ENCODE data around the gene SECISBP2.

The SECISBP2 gene

DNA sequence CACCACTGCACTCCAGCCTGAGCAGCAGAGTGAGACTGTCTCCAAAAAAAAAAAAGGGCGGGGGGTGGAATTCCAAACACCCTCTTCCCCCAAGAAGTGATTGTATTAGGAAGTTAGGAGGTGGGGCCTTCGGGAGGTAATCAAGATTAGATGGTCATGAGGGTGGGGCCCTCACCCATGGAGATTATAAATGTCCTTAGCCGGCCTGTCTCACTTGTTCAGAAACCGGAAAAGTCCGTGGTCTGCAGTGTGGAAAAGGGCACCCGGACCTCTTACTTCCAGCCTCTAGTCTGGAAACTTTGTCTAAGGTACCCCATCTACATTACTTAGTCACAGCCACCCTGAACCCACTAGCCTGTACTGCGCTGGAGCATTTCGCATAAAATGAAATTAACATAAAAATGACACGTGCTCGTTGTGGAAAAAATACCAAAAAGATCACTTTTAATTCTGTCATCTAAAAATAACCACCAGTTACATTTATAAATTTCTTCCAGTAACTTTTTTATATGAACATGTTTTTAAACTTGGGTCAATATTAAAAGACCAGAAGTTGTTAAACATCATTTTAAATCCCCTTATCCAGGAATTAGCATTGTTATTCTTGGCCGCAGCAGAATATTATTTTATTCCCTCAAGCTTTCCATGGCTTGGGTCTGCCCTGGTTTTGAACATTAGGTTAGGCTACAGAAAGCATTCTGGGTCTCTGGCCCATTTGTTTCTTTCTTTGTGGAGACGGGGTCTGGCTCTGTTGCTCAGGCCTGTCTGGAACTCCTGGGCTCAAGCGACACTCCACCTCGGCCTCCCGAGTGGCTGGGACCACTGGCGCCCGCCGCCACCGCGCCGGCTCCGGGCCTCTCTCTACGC, 8.5 kb upstream of the SECISBP2 start:
- Histone ChIP-seq H3K4me1 (ENCODE audit: control insufficient read depth, insufficient read depth, low read length, unreplicated experiment) (peaks cover 19% of the 10 kb centered on the region), H3K27ac (ENCODE audit: low read depth, low read length) (peak overlapping the region; percentile 91), H2AFZ (ENCODE audit: low read length, unreplicated experiment) (no peak overlapping the region), H3K27me3 (ENCODE audit: insufficient read depth, low read length) (no peaks in the 10 kb centered on the region), H3K4me3 (ENCODE audit: low read depth, low read length) (peak overlapping the region; percentile 93), H3K79me2 (ENCODE audit: control insufficient read depth, insufficient read depth, low read length, unreplicated experiment) (peaks cover 52% of the 10 kb centered on the region), H3K36me3 (ENCODE audit: insufficient read depth, low read length) (0 out of 2 replicates have a peak, but pooled peaks cover 3% of the 10 kb centered on the region)

GRCh38 chr9:89310475-89311345, 7.6 kb upstream of the SECISBP2 start, which contains the start of gene CKS2:
TSS of gene CKS2 (plus strand) at chr9:89311195. CDS start at chr9:89311293, 98 bp downstream.
- Histone ChIP-seq H3K79me2 (ENCODE audit: control insufficient read depth, insufficient read depth, low read length, unreplicated experiment) (peaks cover 61% of the 10 kb centered on the region), H3K27ac (ENCODE audit: low read depth, low read length) (peak within 1 kb of the TSS; percentile 99), H3K4me1 (ENCODE audit: control insufficient read depth, insufficient read depth, low read length, unreplicated experiment) (peaks cover 25% of the 10 kb centered on the region), H2AFZ (ENCODE audit: low read length, unreplicated experiment) (no peak within 1 kb of the TSS), H3K36me3 (ENCODE audit: insufficient read depth, low read length) (peaks cover 6% of the 10 kb centered on the region), H3K4me3 (ENCODE audit: low read depth, low read length) (peak within 1 kb of the TSS; percentile 93), H3K27me3 (ENCODE audit: insufficient read depth, low read length) (no peaks in the 10 kb centered on the region)

DNA sequence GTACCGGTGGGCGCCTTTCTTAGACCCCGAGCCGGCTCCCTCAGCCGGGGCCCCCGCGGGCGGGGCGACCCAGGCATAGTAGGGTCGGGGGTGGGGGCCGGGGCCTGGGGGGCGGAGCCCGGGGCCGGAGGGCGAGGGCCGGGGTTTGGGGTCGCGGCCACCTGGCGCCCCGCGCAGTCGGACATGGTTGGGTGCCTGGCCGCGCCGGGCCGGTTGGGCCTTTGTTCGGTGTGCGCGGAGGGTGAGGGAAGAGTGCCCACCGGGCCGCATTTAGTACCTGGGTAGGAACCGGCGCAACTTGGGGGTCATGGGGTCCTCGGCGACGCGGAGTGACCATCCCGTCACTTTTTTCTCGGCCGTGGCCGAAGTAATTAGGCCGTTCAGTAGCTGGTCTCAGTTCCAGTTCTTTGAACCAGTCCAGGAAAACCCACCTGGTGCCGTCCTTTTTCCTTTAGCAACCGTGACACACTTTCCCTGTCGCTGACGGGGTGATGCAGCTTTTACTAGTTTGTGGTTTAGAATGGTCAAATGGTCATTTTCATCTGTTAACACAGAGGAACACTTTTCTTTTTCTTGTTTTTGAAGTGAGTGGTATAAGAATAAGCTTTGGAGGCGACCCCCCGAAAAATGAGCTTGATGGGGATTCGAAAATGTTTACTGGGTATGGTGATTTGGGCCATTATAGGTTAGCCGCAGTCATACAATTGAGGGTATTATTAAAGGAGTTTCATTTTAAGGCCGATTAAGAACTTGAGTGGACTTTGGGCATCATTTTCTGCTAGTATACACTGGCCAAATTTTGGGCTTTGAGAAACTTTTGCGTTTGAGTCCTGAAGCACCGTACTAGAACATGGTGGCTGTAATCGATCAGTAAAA, 6.7 kb upstream of the SECISBP2 start:
- no peaks in the 10 kb centered on the region for H3K27me3 ChIP-seq (ENCODE audit: insufficient read depth, low read length)
- peak overlapping the region; percentile 93 for H3K4me3 ChIP-seq (ENCODE audit: low read depth, low read length)
- peak overlapping the region; percentile 99 for H3K27ac ChIP-seq (ENCODE audit: low read depth, low read length)
- H3K79me2 ChIP-seq (ENCODE audit: control insufficient read depth, insufficient read depth, low read length, unreplicated experiment) = peaks cover 69% of the 10 kb centered on the region
- no peak overlapping the region for H2AFZ ChIP-seq (ENCODE audit: low read length, unreplicated experiment)
- peaks cover 33% of the 10 kb centered on the region for H3K4me1 ChIP-seq (ENCODE audit: control insufficient read depth, insufficient read depth, low read length, unreplicated experiment)
- H3K36me3 ChIP-seq (ENCODE audit: insufficient read depth, low read length) = peaks cover 13% of the 10 kb centered on the region

DNA sequence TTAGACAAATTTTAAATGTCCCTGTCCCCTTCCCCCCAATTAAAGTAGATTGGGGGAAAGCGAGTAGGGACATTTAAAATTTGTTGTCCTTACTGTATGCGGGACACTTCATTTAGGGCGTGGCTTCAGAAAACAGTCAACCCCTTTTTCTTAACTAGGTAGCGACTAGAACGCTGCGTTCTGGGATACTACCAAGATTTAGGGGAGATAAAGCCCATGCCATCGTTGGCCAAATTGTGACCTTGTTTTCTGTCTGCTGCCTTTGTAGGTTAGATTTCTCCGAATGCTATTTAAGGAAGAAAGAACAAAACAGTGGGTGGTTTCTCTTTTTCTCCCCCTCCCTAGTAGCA, 6.1 kb upstream of the SECISBP2 start:
- H3K27ac ChIP-seq (ENCODE audit: low read depth, low read length) = peak overlapping the region; percentile 99
- peaks cover 37% of the 10 kb centered on the region for H3K4me1 ChIP-seq (ENCODE audit: control insufficient read depth, insufficient read depth, low read length, unreplicated experiment)
- H3K79me2 ChIP-seq (ENCODE audit: control insufficient read depth, insufficient read depth, low read length, unreplicated experiment) = peaks cover 75% of the 10 kb centered on the region
- H3K4me3 ChIP-seq (ENCODE audit: low read depth, low read length) = peak overlapping the region; percentile 93
- H2AFZ ChIP-seq (ENCODE audit: low read length, unreplicated experiment) = no peak overlapping the region
- peaks cover 19% of the 10 kb centered on the region for H3K36me3 ChIP-seq (ENCODE audit: insufficient read depth, low read length)
- H3K27me3 ChIP-seq (ENCODE audit: insufficient read depth, low read length) = no peaks in the 10 kb centered on the region

- H3K27ac ChIP-seq (ENCODE audit: low read depth, low read length) = peak overlapping the region; percentile 99
- no peak overlapping the region for H2AFZ ChIP-seq (ENCODE audit: low read length, unreplicated experiment)
- H3K4me3 ChIP-seq (ENCODE audit: low read depth, low read length) = peak overlapping the region; percentile 93
- H3K79me2 ChIP-seq (ENCODE audit: control insufficient read depth, insufficient read depth, low read length, unreplicated experiment) = peaks cover 80% of the 10 kb centered on the region
- peaks cover 26% of the 10 kb centered on the region for H3K36me3 ChIP-seq (ENCODE audit: insufficient read depth, low read length)
- H3K4me1 ChIP-seq (ENCODE audit: control insufficient read depth, insufficient read depth, low read length, unreplicated experiment) = peaks cover 45% of the 10 kb centered on the region
- no peaks in the 10 kb centered on the region for H3K27me3 ChIP-seq (ENCODE audit: insufficient read depth, low read length)
Observed at GRCh38 chr9:89313842-89314241, 4.5 kb upstream of the SECISBP2 start.

DNA sequence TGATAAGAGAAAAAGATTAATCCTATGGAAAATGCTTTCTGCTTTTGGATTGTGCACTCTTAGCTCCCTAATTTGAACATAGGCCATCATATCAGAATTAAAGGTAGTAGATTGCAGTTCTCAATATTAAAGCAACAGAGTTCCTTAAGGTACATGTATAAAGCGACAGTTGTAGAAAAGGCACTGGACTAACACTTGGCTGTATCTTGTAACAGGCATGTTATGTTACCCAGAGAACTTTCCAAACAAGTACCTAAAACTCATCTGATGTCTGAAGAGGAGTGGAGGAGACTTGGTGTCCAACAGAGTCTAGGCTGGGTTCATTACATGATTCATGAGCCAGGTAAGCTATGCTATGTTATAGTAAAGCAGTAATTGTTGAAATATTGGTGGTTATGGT, 3.3 kb upstream of the SECISBP2 start:
- peaks cover 26% of the 10 kb centered on the region for H3K36me3 ChIP-seq (ENCODE audit: insufficient read depth, low read length)
- H3K79me2 ChIP-seq (ENCODE audit: control insufficient read depth, insufficient read depth, low read length, unreplicated experiment) = peaks cover 79% of the 10 kb centered on the region
- peak overlapping the region; percentile 93 for H3K4me3 ChIP-seq (ENCODE audit: low read depth, low read length)
- H3K27ac ChIP-seq (ENCODE audit: low read depth, low read length) = peak overlapping the region; percentile 99
- H3K27me3 ChIP-seq (ENCODE audit: insufficient read depth, low read length) = no peaks in the 10 kb centered on the region
- no peak overlapping the region for H2AFZ ChIP-seq (ENCODE audit: low read length, unreplicated experiment)
- H3K4me1 ChIP-seq (ENCODE audit: control insufficient read depth, insufficient read depth, low read length, unreplicated experiment) = peaks cover 43% of the 10 kb centered on the region

GRCh38 chr9:89315482-89315881, 2.8 kb upstream of the SECISBP2 start:
- H3K27me3 ChIP-seq (ENCODE audit: insufficient read depth, low read length) = no peaks in the 10 kb centered on the region
- H3K4me1 ChIP-seq (ENCODE audit: control insufficient read depth, insufficient read depth, low read length, unreplicated experiment) = peaks cover 45% of the 10 kb centered on the region
- peaks cover 26% of the 10 kb centered on the region for H3K36me3 ChIP-seq (ENCODE audit: insufficient read depth, low read length)
- H3K27ac ChIP-seq (ENCODE audit: low read depth, low read length) = peak overlapping the region; percentile 99
- H2AFZ ChIP-seq (ENCODE audit: low read length, unreplicated experiment) = no peak overlapping the region
- no peak overlapping the region for H3K4me3 ChIP-seq (ENCODE audit: low read depth, low read length)
- peaks cover 78% of the 10 kb centered on the region for H3K79me2 ChIP-seq (ENCODE audit: control insufficient read depth, insufficient read depth, low read length, unreplicated experiment)

GRCh38 chr9:89317282-89317681, 1.0 kb upstream of the SECISBP2 start:
- H3K4me3 ChIP-seq (ENCODE audit: low read depth, low read length) = peak overlapping the region; percentile 86
- no peak overlapping the region for H2AFZ ChIP-seq (ENCODE audit: low read length, unreplicated experiment)
- no peaks in the 10 kb centered on the region for H3K27me3 ChIP-seq (ENCODE audit: insufficient read depth, low read length)
- peaks cover 45% of the 10 kb centered on the region for H3K4me1 ChIP-seq (ENCODE audit: control insufficient read depth, insufficient read depth, low read length, unreplicated experiment)
- H3K79me2 ChIP-seq (ENCODE audit: control insufficient read depth, insufficient read depth, low read length, unreplicated experiment) = peaks cover 77% of the 10 kb centered on the region
- H3K36me3 ChIP-seq (ENCODE audit: insufficient read depth, low read length) = peaks cover 26% of the 10 kb centered on the region
- H3K27ac ChIP-seq (ENCODE audit: low read depth, low read length) = peak overlapping the region; percentile 99

- no peaks in the 10 kb centered on the region for H3K27me3 ChIP-seq (ENCODE audit: insufficient read depth, low read length)
- H3K27ac ChIP-seq (ENCODE audit: low read depth, low read length) = peak overlapping the region; percentile 99
- H3K4me3 ChIP-seq (ENCODE audit: low read depth, low read length) = peak overlapping the region; percentile 86
- peaks cover 74% of the 10 kb centered on the region for H3K79me2 ChIP-seq (ENCODE audit: control insufficient read depth, insufficient read depth, low read length, unreplicated experiment)
- H2AFZ ChIP-seq (ENCODE audit: low read length, unreplicated experiment) = peak overlapping the region; percentile 2
- H3K36me3 ChIP-seq (ENCODE audit: insufficient read depth, low read length) = peaks cover 26% of the 10 kb centered on the region
- H3K4me1 ChIP-seq (ENCODE audit: control insufficient read depth, insufficient read depth, low read length, unreplicated experiment) = peaks cover 38% of the 10 kb centered on the region
Observed at GRCh38 chr9:89319015-89319905, 960 bp downstream of the SECISBP2 start.
